ES-I3 (cell line): ENCODE measurements around the gene TMEM139.

Source experiments
- H3K36me3 ChIP-seq: 2 replicates; pipeline ENCODE4 v1.6.1; 2013; ENCODE audit warnings: mild to moderate bottlenecking, low read length, control low read depth, moderate library complexity; ENCODE audit not compliant: insufficient read depth
- H3K4me1 ChIP-seq: 2 replicates; pipeline ENCODE4 v1.6.1; 2013; ENCODE audit warnings: mild to moderate bottlenecking, control low read depth, low read length; ENCODE audit not compliant: insufficient read depth
- H3K9ac ChIP-seq: 2 replicates; pipeline ENCODE4 v1.6.1; 2013; ENCODE audit warnings: low read depth, mild to moderate bottlenecking, low read length, moderate library complexity
- H3K9me3 ChIP-seq: 2 replicates; pipeline ENCODE4 v1.6.1; 2013; ENCODE audit warnings: mild to moderate bottlenecking, low read length, moderate library complexity; ENCODE audit not compliant: control insufficient read depth, insufficient read depth

The TMEM139 gene

GRCh38 chr7:143337216-143337615 lies 52.5 kb downstream of the TMEM139 start:
- Histone ChIP-seq H3K4me1 (no peaks in the 10 kb centered on the region), H3K36me3 (no peaks in the 10 kb centered on the region), H3K9me3 (no peaks in the 10 kb centered on the region), H3K9ac (no peak overlapping the region)
